Neuronal stem cell (in vitro differentiated cells): ENCODE data around the gene UBL7.

Experiments
- DNase-seq: peaks from one replicate; pipeline ENCODE4 v3.0.0-alpha.2; 2013; ENCODE audit warnings: low spot score
- H2AFZ ChIP-seq: one replicate; pipeline ENCODE4 v1.6.1; 2013; ENCODE audit warnings: mild to moderate bottlenecking, low read length, inconsistent platforms
- H2AK5ac ChIP-seq: 2 replicates; pipeline ENCODE4 v1.6.1; 2013; ENCODE audit warnings: low read depth, mild to moderate bottlenecking, inconsistent platforms, low read length, moderate library complexity, mixed read lengths
- H2BK120ac ChIP-seq: 2 replicates; pipeline ENCODE4 v1.6.1; 2013; ENCODE audit warnings: low read depth, mild to moderate bottlenecking, inconsistent platforms, low read length, moderate library complexity, mixed read lengths
- H2BK12ac ChIP-seq: one replicate; pipeline ENCODE4 v1.6.1; 2013; ENCODE audit warnings: low read length, inconsistent platforms
- H2BK15ac ChIP-seq: 2 replicates; pipeline ENCODE4 v1.6.1; 2013; ENCODE audit warnings: mild to moderate bottlenecking, low read length, inconsistent platforms, mixed read lengths
- H2BK5ac ChIP-seq: one replicate; pipeline ENCODE4 v1.6.1; 2013; ENCODE audit warnings: inconsistent platforms, mild to moderate bottlenecking, low read length, moderate library complexity
- H3K14ac ChIP-seq: one replicate; pipeline ENCODE4 v1.6.1; 2013; ENCODE audit warnings: low read length, inconsistent platforms
- H3K18ac ChIP-seq: 2 replicates; pipeline ENCODE4 v1.6.1; 2013; ENCODE audit warnings: low read length, inconsistent platforms
- H3K23ac ChIP-seq: 2 replicates; pipeline ENCODE4 v1.6.1; 2013; ENCODE audit warnings: low read depth, mild to moderate bottlenecking, mixed read lengths, low read length, inconsistent platforms; ENCODE audit not compliant: poor library complexity
- H3K27ac ChIP-seq: replicated peaks from 3 replicates; pipeline ENCODE4 v1.5.1; 2013; ENCODE audit warnings: low read length, inconsistent platforms
- H3K27me3 ChIP-seq, 3 experiments: 2 replicates each; pipeline ENCODE4 v1.6.1; 2013; ENCODE audit warnings: low read length in 3 of 3, mild to moderate bottlenecking in 2 of 3, inconsistent platforms in 1 of 3, low read depth in 1 of 3, mixed read lengths in 1 of 3, moderate library complexity in 1 of 3; ENCODE audit not compliant: control insufficient read depth in 3 of 3, insufficient read depth in 3 of 3
- H3K36me3 ChIP-seq, 2 donors: replicated peaks in 1 of 2; 2 replicates each; pipeline ENCODE4 v1.6.1; 2013; ENCODE audit warnings: low read length in 2 of 2; ENCODE audit not compliant: control insufficient read depth in 2 of 2, insufficient read depth in 2 of 2
- H3K4ac ChIP-seq: 2 replicates; pipeline ENCODE4 v1.6.1; 2013; ENCODE audit warnings: inconsistent platforms, mild to moderate bottlenecking, low read length, moderate library complexity
- H3K4me1 ChIP-seq, 2 donors: 1 replicate in 1 of 2; 2 replicates in 1 of 2; pipeline ENCODE4 v1.6.1; 2013; ENCODE audit warnings: low read length in 2 of 2, low read depth in 1 of 2; ENCODE audit not compliant: control insufficient read depth in 2 of 2, insufficient read depth in 1 of 2
- H3K4me2 ChIP-seq: one replicate; pipeline ENCODE4 v1.6.1; 2013; ENCODE audit warnings: mild to moderate bottlenecking, low read length, inconsistent platforms; ENCODE audit not compliant: insufficient read depth, poor library complexity, severe bottlenecking
- H3K4me3 ChIP-seq, 2 donors: 2 replicates each; pipeline ENCODE4 v1.5.1; 2013; ENCODE audit warnings: low read length in 2 of 2, mild to moderate bottlenecking in 2 of 2, inconsistent platforms in 1 of 2, moderate library complexity in 1 of 2
- H3K79me1 ChIP-seq: one replicate; pipeline ENCODE4 v1.6.1; 2013; ENCODE audit warnings: low read depth, mild to moderate bottlenecking, inconsistent platforms, low read length, moderate library complexity
- H3K9ac ChIP-seq: one replicate; pipeline ENCODE4 v1.6.1; 2013; ENCODE audit warnings: mild to moderate bottlenecking, low read depth, low read length, inconsistent platforms; ENCODE audit not compliant: poor library complexity
- H3K9me3 ChIP-seq, 2 donors: replicated peaks in 1 of 2; 2 replicates each; pipeline versions ENCODE3 to v1.6.1; 2013; ENCODE audit warnings: low read length in 2 of 2, mild to moderate bottlenecking in 2 of 2, inconsistent platforms in 1 of 2, low read depth in 1 of 2, mixed read lengths in 1 of 2, moderate library complexity in 1 of 2; ENCODE audit not compliant: control insufficient read depth in 2 of 2, insufficient read depth in 1 of 2
- H4K8ac ChIP-seq: one replicate; pipeline ENCODE4 v1.6.1; 2013; ENCODE audit warnings: low read depth, mild to moderate bottlenecking, inconsistent platforms, low read length, moderate library complexity
- H4K91ac ChIP-seq: one replicate; pipeline ENCODE4 v1.6.1; 2013; ENCODE audit warnings: low read length, low read depth, mild to moderate bottlenecking, inconsistent platforms; ENCODE audit not compliant: poor library complexity
- WGBS, 2 donors: extraction: QIAGEN DNeasy Blood & Tissue Kit; methylation state at CpG; one replicate each; pipeline ENCODE4 v1.1.7; 2013; ENCODE audit warnings: missing lambda C conversion rate in 2 of 2, mixed read lengths in 1 of 2; ENCODE audit not compliant: insufficient read length in 2 of 2, insufficient replicate concordance in 1 of 2; ENCODE audit errors: extremely low coverage in 2 of 2; 5-methylcytosine and 5-hydroxymethylcytosine counted together

Gene UBL7

DNA sequence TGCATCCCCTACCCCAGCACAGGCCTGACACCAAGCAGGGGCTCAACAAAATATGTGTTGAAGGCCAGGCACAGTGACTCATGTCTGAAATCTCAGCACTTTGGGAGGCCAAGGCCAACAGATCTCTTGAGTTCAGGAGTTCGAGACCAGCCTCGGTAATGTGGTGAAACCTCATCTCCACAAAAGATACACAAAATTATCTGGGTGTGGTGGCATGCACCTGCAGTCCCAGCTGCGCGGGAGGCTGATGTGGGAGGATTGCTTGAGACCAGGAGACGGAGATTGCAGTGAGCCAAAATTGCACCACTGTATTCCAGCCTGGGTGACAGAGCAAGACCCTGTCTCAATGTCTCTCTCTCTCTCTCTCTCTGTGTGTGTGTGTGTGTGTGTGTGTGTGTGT is 62.8 kb downstream of the UBL7 start:
- no peak overlapping the region for H3K4ac ChIP-seq
- H2AK5ac ChIP-seq, result peak overlapping the region; percentile 87
- WGBS, 2 donors, result no CpG with 5 or more reads among the region's 5 CpGs
- H3K18ac ChIP-seq, result no peak overlapping the region
- H3K4me1 ChIP-seq, result peaks cover 0 to 8% of the 10 kb centered on the region in 2 donors
- H2BK12ac ChIP-seq, result no peak overlapping the region
- H3K9ac ChIP-seq, result no peak overlapping the region
- peak overlapping the region; percentile 38 for H2BK15ac ChIP-seq
- no peak overlapping the region for H3K4me2 ChIP-seq
- DNase-seq, result no peak
- H2BK120ac ChIP-seq, result no peak overlapping the region
- no peak overlapping the region for H3K14ac ChIP-seq
- H4K8ac ChIP-seq, result no peak overlapping the region
- H3K27ac ChIP-seq, result no peak overlapping the region
- H3K27me3 ChIP-seq, result peaks cover 0 to 53% (median 0%) of the 10 kb centered on the region in 3 experiments
- H2AFZ ChIP-seq, result no peak overlapping the region
- H3K9me3 ChIP-seq, result peaks cover 0 to under 1% of the 10 kb centered on the region in 2 donors
- H3K4me3 ChIP-seq, result no peak overlapping the region
- no peak overlapping the region for H3K23ac ChIP-seq
- H4K91ac ChIP-seq, result peak overlapping the region; percentile 67
- H3K36me3 ChIP-seq, result no peaks in the 10 kb centered on the region
- H3K79me1 ChIP-seq, result no peaks in the 10 kb centered on the region
- no peak overlapping the region for H2BK5ac ChIP-seq

GRCh38 chr15:74397239-74398068 is 63.5 kb downstream of the UBL7 start:
- H3K14ac ChIP-seq, result no peak overlapping the region
- H3K18ac ChIP-seq, result peak overlapping the region; percentile 27
- H4K8ac ChIP-seq, result no peak overlapping the region
- H3K4me3 ChIP-seq, result no peak overlapping the region
- H3K9me3 ChIP-seq, result peaks cover 0 to 2% of the 10 kb centered on the region in 2 donors
- peak overlapping the region; percentile 65 for H2BK120ac ChIP-seq
- no peak overlapping the region for H3K9ac ChIP-seq
- peaks cover 0 to 8% of the 10 kb centered on the region in 2 donors for H3K4me1 ChIP-seq
- H3K27me3 ChIP-seq, result peaks cover 0 to 55% (median 0%) of the 10 kb centered on the region in 3 experiments
- H2AK5ac ChIP-seq, result peak overlapping the region; percentile 87
- no peaks in the 10 kb centered on the region for H3K36me3 ChIP-seq
- H2BK12ac ChIP-seq, result no peak overlapping the region
- WGBS, 2 donors, result no CpG with 5 or more reads among the region's 6 CpGs
- H3K23ac ChIP-seq, result peak overlapping the region; percentile 11
- no peaks in the 10 kb centered on the region for H3K79me1 ChIP-seq
- no peak for DNase-seq
- no peak overlapping the region for H2BK5ac ChIP-seq
- peak overlapping the region; percentile 38 for H2BK15ac ChIP-seq
- no peak overlapping the region for H3K4ac ChIP-seq
- no peak overlapping the region for H3K27ac ChIP-seq
- H2AFZ ChIP-seq, result no peak overlapping the region
- H3K4me2 ChIP-seq, result no peak overlapping the region
- H4K91ac ChIP-seq, result peak overlapping the region; percentile 67

DNA sequence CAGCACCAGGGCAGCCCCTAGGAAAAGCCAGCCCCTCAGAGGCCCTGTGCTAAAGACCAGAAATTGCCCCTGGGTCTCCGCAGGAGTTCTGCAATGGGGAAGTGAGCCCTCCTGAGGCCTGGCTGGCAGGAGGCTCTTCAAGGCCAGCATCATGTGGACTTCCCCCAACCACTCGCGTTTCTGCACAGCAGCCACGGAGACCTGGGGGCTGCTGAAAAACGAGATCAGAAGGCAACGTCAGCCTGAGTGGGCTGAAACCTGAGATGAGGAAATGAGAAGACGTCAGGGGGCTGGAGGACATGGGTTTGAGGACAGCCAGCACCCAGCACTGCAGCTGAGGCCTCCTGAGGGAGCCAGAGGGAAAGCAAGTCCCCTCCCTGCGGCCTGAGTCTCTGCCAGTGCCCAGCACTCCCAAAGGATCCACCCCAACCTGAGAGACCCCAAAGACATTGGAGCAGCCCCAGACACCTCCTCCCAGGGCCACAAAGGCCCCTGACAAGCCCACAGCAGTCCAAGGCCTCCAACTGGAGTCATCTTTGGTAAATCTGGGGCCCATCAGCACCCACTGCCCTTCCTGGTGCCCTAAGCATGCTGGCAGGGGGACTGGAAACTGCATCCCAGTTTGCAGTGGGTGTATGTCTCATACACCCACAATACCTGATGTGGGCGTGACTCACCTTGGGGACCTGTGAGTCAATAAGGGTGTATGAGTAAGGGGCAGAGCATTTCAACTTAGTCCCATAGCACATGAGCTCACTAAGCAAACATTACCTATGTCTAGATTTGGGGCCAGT is 64.3 kb downstream of the UBL7 start:
- H2BK12ac ChIP-seq, result no peak overlapping the region
- peak overlapping the region; percentile 72 for H2AK5ac ChIP-seq
- WGBS, 2 donors, result no CpG with 5 or more reads among the region's 9 CpGs
- H4K91ac ChIP-seq, result no peak overlapping the region
- H3K4me2 ChIP-seq, result no peak overlapping the region
- H3K14ac ChIP-seq, result no peak overlapping the region
- H4K8ac ChIP-seq, result no peak overlapping the region
- H3K79me1 ChIP-seq, result no peaks in the 10 kb centered on the region
- no peak for DNase-seq
- H2BK120ac ChIP-seq, result peak overlapping the region; percentile 65
- no peak overlapping the region for H3K23ac ChIP-seq
- H3K18ac ChIP-seq, result peak overlapping the region; percentile 5
- no peak overlapping the region for H3K9ac ChIP-seq
- H2AFZ ChIP-seq, result peak overlapping the region; percentile 54
- H3K4me1 ChIP-seq, result peaks cover 0 to 9% of the 10 kb centered on the region in 2 donors
- no peak overlapping the region for H3K4me3 ChIP-seq
- H2BK5ac ChIP-seq, result no peak overlapping the region
- H3K27me3 ChIP-seq, result peaks cover 0 to 61% (median 0%) of the 10 kb centered on the region in 3 experiments
- no peak overlapping the region for H3K4ac ChIP-seq
- H2BK15ac ChIP-seq, result peak overlapping the region; percentile 82
- H3K36me3 ChIP-seq, result no peaks in the 10 kb centered on the region
- H3K27ac ChIP-seq, result no peak overlapping the region
- H3K9me3 ChIP-seq, result peaks cover 0 to 2% of the 10 kb centered on the region in 2 donors

DNA sequence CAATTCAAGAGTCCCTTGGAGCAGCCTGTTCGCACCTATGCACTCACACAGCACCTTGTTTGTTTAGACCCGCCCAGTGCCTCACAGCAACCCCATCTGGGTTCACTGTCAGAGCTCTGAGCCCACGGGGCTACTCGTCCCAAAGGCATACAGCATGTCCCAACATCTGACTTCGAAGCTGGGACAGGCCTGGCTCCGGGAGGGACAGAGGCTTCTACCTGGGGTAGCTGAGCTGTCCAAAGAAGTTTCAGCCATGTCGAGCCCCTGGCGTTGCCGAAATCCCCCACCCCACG is 64.9 kb downstream of the UBL7 start:
- Histone ChIP-seq H3K18ac (peak overlapping the region; percentile 61), H4K8ac (no peak overlapping the region), H2AK5ac (no peak overlapping the region), H3K23ac (peak overlapping the region; percentile 80), H2AFZ (peak overlapping the region; percentile 54), H3K4me2 (no peak overlapping the region), H3K4me3 (no peak overlapping the region), H3K14ac (no peak overlapping the region), H2BK15ac (peak overlapping the region; percentile 82), H2BK12ac (no peak overlapping the region), H3K9ac (no peak overlapping the region), H3K9me3 (peaks cover 0 to 2% of the 10 kb centered on the region in 2 donors), H2BK120ac (no peak overlapping the region), H3K27ac (no peak overlapping the region), H3K27me3 (peaks cover 0 to 63% (median 0%) of the 10 kb centered on the region in 3 experiments), H3K4ac (no peak overlapping the region), H4K91ac (no peak overlapping the region), H2BK5ac (no peak overlapping the region), H3K4me1 (peaks cover 0 to 9% of the 10 kb centered on the region in 2 donors), H3K36me3 (no peaks in the 10 kb centered on the region), H3K79me1 (no peaks in the 10 kb centered on the region)
- no CpG with 5 or more reads among the region's 10 CpGs for WGBS, 2 donors
- no peak for DNase-seq
